ENCODE results near the gene CDH24.

The CDH24 gene

DNA sequence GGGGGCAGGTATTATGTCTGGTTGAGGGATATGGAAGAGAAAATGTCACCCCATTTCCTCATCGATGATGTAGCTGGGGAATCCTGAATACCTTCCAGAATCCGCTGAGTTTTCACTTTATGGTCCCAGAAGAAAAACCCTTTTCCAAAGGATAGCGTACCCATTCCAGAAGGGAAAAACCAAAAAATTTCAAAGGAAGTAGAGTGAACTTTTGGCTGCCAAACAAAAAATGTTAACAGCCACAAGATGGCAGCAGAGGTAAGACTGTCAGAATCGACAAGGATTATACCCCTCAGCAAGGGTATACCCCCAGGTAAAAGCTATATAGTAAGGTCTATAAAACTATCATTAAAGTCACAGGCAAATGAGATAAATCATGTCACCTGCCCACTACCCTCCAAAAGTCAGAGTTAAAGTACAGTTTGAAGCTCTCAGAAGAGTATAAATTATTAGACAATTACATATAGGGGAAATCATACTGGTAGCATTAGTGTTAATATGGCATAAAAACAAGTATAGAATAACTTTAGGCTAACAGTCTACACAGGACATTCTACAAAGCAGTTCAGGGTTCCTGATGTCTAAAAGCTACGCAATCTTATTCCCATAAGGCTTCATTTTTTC lies 19.6 kb upstream of the CDH24 start:
- TF ChIP-seq GATA2 (IDR thresholded peaks at IDR 0.05; ENCODE audit: low read depth, low read length) (no peak), GATA3 (IDR thresholded peaks at IDR 0.05; ENCODE audit: low read depth, low read length) (no peak)

DNA sequence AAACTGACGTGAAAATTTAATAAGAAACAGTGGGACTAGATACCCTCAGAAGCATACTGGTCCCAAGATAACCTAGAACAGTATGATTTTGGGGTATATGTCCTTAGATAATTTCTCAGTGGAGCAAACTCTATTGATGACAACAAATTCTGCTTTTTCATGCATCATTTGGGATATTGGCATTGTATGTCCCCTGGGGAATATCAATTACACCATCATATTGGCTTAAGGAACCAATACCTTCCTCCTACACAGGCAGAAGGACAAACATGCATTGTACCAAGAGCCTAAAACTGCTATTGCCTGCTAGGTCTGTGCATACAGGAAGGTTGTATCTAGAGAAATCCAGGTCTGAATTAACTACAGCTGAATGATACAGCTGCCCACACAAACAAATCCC lies 17.6 kb upstream of the CDH24 start:
- TF ChIP-seq GATA3 (IDR thresholded peaks at IDR 0.05; ENCODE audit: low read depth, low read length) (no peak), GATA2 (IDR thresholded peaks at IDR 0.05; ENCODE audit: low read depth, low read length) (no peak)

DNA sequence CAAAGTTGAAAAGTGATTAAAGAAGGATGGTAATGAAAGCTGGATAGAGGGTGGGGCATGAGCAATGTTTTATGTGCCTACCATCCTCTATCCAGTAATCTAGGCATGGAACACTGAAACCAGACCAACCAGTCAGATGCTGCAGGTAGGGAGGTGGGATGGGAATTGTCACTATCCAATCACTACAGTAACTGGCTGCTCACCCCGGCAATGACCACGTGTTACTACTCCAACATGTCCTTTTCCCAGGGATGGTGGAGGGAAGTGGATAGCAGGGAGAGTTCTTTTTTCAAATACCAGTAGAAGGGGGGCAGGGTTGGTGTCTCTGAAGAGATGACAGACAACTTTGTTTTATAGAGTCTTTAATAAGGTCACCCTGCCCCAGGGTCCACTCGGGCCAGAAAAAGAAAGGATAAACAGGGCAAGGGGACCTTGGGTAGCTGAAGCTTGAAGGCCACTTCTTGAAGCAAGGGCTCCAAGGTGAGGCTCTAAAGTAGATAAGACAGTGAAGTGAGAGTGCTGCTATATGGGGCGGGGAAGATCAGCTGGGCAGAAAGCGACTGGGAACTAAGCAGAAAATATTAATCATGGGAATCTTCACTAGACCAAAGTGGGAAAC lies 14.7 kb upstream of the CDH24 start:
- TF ChIP-seq GATA3 (IDR thresholded peaks at IDR 0.05; ENCODE audit: low read depth, low read length) (no peak), GATA2 (IDR thresholded peaks at IDR 0.05; ENCODE audit: low read depth, low read length) (no peak)

DNA sequence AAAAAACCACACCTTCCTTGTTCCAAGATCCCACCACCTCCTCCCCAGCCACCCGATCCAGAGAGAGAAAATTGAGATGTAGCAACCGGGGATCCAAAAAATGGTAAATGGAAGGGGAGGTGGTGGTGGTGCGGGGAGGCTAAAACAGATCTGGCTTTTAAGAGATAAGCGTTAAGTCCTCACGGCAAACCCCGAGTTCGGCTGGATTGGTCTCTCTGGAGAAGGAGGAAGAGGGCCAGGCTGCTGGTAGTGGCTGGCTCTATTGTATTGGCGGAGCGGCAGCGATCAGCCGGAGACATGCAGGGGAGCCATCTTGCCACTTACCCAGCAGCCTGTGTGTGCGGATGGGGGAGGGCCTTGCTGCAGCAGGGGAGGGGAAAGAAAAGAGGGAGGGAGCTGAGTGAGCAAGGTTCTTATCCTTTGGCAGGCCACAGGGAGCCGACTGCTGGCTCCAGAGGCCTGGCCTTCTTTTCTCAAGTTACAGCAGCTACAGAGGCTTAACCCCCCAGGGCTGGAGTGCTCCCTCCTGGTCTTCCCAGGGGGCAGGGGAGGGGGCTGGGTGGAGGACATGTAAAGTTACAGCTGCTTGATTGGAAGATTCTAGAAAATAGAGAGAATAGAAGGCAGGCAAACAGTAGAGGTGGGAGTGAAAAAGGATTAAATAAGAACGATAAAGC lies 14.1 kb upstream of the CDH24 start:
- TF ChIP-seq GATA3 (IDR thresholded peaks at IDR 0.05; ENCODE audit: low read depth, low read length): no peak
- TF ChIP-seq GATA2 (IDR thresholded peaks at IDR 0.05; ENCODE audit: low read depth, low read length): no peak

DNA sequence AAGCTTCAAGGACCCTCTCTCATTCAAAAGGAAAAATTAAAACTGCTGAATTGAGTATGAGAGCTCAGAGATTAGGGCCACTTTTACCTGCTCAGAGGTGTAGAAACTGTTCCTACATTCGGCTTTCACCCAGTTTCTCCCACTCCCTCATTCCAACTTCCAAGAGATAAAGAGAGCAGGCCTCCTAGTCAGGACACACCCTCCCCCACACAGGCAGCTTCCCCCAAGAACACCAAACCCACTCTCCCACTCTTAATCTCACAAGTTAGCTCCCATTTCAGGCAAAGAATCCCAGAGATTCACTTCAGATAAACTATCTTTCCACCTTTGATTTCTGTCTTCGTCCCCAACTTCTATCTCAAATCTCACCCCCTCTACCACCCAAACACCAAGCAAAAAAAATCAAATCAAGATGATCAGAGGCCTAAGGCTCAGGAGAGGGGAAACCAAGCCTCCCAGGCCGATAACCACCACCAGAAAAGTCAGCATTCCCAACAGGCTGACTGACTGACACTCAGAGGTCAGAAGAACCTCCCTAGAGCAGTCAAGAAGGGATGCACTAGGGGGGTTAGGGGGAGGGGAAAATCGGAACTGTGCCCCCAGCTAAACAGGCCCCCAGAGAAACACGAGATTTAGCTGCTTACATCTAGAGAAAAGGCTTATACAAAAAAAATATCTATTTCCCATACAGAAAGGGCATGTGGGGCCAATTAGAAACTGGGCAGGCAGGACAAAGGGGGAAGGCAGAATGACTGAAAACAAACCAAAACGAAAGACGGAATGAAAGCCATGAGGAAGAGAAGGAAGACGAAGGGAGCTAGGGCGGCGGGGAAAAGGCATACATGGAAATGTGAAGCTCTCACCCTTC lies 13.2 kb upstream of the CDH24 start:
- TF ChIP-seq GATA2 (IDR thresholded peaks at IDR 0.05; ENCODE audit: low read depth, low read length) (no peak), GATA3 (IDR thresholded peaks at IDR 0.05; ENCODE audit: low read depth, low read length) (no peak)

DNA sequence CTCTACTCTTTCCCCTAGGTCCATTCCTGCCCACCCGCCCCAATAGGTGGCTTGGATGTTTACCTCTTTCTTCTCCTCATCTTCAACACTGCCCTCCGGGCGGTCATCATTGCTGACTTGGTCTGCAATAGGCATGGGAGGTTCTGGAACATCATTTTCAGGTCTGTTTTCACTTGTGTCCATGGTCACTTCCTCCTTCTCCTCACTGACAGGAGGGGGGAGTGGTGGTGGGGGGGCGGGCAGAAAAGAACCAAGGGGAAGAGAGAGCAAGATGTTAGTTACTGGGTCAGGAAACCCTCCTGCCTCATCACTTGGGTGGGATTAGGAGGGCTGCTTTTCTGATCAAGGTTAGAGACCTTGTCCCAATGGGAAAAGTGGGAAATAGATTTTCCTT lies 12.1 kb upstream of the CDH24 start:
- TF ChIP-seq GATA2 (IDR thresholded peaks at IDR 0.05; ENCODE audit: low read depth, low read length): no peak
- TF ChIP-seq GATA3 (IDR thresholded peaks at IDR 0.05; ENCODE audit: low read depth, low read length): no peak

DNA sequence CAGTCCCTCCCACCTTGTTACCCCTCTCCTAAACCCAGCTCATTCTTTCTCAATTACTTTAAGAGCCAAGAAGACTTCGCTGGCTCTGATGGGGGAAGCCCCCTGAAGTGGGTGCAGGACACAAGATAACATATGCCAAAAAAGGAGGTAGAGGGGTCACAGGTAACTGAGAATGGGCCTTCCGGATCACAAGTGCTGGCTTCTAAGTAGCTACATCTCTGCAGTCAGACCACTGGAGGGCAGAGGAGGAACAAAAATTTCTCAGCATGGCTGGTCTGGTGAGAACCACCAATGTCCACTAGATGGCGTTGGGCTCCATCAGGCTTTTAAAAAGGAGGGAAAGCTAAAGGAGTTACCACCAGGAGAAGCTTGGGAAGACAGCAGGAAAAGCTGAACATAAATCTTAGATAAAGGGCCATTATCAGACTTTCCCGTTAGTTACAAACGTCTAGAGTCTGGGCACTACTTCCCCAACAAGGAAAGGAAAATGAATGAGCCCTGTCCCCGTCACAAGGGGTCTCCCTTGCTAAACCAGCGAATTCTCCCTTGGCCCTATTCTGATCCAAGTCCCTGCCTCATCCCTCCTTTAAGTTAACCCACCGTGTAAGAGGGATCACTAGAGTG lies 11.6 kb upstream of the CDH24 start:
- no peak for TF ChIP-seq GATA3 (IDR thresholded peaks at IDR 0.05; ENCODE audit: low read depth, low read length)
- TF ChIP-seq GATA2 (IDR thresholded peaks at IDR 0.05; ENCODE audit: low read depth, low read length): no peak

DNA sequence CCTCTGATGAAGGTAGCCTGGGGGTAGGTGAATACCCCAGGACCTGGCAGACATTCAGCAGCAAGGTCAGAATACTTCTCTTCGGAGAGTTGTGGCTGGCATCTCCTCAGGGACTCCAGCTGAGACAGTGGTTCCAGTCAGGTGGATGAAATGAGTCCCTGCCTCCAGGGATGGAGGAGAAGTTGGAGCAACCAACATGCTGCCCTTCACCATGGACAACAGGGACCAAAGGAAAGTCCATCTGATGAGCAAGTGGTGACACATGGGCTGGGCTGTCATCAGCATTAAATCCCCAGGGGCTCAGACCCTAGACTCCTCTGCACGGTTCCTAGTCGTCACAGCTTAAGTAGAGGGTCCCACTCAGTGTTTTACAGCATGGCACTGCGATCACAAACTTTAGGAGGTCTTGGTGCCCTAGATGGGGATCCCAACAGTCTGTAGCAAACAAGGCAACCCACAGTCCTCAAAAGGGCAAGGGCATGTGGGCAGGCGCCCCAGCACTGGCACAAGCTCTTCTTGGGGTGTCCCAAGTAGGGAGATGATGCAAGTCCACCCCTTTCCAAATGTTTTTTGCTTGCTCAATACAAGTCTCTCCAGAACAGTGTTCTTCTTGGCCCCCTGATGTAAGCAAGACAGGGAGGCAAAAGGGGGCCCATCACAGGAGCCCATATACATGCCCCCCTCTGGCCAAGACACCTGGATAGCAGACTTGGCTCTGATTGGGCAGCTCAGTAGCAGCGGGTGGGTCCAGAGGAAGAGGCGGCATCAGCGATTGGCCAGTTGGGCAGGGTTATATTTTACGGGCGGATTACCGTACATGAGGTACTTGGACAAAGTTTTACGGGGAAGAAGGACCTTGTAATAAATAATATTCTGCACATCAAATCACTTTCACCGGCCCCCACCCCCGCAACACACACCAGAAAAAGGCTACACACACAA lies 10.8 kb upstream of the CDH24 start:
- TF ChIP-seq GATA3 (IDR thresholded peaks at IDR 0.05; ENCODE audit: low read depth, low read length) (no peak), GATA2 (IDR thresholded peaks at IDR 0.05; ENCODE audit: low read depth, low read length) (no peak)

DNA sequence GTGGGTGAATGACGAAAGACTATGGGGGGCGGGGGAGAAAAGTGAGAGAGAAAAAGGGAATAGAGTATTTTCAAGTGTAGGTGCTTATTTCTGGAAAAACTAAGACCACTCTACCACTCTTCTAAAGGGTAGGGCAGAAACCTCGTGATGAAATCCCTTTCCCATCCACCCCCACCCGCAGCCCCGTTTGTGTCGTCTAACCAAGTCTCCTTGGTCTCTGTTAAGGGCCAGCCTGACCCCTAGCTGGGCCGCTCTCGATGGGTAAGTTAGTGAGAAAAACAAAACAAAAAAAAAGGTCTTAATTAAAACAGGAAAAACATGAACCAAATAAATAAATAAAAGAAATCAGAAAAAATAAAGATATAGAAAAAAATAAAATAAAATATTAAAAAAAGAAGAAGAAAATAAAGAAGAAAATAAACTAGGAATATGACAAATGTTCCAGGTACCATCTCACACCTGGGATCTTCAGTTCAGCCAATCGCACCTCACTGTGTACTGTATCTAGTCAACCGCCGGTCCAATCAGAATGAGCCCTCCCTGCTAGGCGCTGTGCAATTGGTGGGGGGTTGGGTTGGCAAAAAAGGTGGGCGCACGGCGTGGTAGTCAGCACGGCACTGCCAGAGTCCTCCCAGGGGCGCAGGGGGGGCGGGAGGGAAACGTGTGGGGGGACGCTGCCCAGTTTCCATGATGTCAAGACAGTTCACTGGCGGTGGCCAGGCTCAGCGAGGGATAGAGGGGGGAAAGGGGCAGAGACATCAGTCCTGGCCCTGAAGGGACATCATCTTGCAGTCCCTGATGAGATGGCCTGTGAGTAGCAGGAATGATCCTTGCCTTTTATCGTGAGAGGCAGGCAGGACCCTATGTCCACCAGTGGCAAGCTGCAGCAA lies 9.8 kb upstream of the CDH24 start:
- TF ChIP-seq GATA3 (IDR thresholded peaks at IDR 0.05; ENCODE audit: low read depth, low read length) (no peak), GATA2 (IDR thresholded peaks at IDR 0.05; ENCODE audit: low read depth, low read length) (no peak)

DNA sequence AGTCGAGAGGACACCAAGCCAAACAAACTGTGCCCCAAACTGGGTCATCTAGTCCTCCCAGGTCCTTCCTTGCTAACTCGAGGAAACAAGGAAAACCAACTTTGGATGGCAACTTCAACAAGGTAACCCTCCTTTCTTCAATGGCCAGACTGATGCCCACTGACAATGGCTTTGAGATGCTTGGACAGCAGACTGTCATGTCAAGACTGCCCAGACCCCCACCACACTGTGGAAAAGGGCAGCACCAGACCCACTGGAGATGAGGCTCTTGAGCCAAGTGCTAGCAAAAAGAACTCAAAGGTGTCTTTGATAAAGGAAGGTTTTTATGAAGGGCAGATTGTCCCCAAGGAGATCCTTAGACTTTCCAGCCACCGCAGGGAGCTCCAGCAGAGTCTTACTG lies 9.0 kb upstream of the CDH24 start:
- TF ChIP-seq GATA2 (IDR thresholded peaks at IDR 0.05; ENCODE audit: low read depth, low read length): no peak
- no peak for TF ChIP-seq GATA3 (IDR thresholded peaks at IDR 0.05; ENCODE audit: low read depth, low read length)

DNA sequence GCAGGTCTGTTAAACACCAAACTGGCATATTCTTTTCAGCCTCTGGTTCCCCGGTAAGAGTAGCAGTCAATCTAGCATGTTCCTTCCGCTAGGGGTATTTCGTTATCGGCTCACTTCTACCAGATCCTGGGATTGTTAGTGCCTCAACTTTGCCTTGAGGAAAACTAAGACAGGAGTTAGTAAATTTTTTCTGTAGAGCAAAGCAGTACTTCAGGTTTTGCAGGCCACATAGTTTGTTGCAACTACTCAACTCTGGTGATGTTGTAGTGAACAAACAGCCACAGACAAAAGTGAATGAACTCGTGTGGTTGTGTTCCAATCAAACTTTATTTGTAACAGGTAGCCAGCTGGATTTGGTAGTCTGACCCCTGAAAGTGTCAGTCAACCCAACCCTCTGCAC lies 6.3 kb upstream of the CDH24 start:
- TF ChIP-seq GATA3 (IDR thresholded peaks at IDR 0.05; ENCODE audit: low read depth, low read length): no peak

DNA sequence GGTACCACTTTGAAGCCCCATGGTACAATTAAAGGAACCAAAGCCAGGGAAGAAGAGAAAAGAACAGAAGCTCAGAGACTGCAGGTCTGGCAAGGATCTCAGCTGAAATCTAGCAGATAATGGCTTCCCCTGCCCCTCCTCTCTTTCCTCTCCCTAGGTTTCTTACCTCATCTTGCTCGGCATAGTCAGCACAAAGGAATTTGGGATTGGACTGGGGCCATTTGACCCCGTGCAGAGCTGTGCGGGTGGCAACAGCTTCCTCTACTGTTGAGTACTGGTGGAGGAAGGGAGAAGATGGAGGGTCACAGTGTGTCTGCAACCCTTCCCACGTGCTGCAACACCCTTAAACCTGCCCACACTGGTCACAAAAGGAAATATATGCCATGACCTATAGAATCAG lies 4.7 kb upstream of the CDH24 start:
- TF ChIP-seq GATA3 (IDR thresholded peaks at IDR 0.05; ENCODE audit: low read depth, low read length) (no peak), GATA2 (IDR thresholded peaks at IDR 0.05; ENCODE audit: low read depth, low read length) (no peak)

Data from SH-SY5Y (cell line).